Measurements from ENCODE around the gene PLEKHA6.

Gene PLEKHA6

DNA sequence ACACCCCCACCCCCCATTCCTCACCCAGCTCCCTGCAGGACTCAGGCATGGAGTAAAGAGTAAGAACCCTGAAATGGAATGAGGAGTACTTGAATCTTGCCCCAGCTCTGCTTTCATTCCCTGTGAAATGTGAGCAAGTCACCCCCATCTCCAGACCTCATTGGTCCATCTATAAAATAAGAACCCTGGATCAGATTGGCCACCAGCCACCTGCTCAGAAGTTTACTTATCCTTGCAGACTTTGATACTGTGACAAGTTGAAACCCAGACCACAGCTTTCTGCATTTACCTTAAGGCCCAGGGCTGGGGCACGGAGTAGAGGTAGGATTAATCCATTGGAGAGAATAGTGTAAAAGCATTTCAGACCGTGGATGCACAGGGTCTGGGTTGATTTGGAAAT, 165.6 kb downstream of the PLEKHA6 start:
- no peak for TF ChIP-seq ZNF274 (IDR thresholded peaks at IDR 0.05; ENCODE audit: low read depth, low read length)
- H3K4me3 ChIP-seq (ENCODE audit: low read length) = no peak overlapping the region

DNA sequence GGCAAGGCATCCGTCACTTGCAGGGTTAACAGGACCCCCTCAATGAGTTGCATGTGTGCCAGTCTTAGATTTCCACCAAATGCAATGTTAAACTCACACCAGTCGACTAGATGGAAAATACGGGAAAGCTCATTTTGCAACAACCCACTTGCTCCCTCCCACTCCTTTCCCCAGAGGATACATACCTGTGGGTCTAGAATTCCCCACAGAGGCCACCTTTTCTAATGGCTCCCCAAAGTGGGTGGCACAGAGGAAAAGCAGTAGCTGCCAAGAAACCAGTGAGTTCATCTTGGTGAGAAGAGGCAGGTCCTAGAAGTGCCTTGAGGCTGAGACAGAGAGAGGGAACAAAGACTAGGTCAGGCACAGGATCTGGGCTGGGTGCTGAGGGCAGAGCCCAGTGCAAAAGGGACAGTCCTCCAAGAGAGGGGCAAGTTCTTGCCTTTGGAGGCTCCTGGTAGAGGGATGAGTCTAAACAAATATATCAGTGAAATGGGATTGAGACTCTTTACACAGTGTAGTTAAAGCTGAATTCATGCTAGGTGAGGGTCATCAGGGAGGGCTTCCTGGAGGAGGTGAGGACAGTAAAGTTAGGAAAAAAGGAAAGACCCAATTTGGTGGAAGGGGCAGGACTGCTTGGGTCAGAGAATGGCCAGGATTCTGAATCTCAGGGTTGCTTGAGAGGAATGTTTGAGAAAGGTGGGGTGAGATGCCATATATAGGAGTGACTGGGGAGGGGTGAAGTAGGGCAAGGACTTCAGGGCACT, 167.0 kb downstream of the PLEKHA6 start:
- TF ChIP-seq ZNF274 (IDR thresholded peaks at IDR 0.05; ENCODE audit: low read depth, low read length) = no peak
- H3K4me3 ChIP-seq (ENCODE audit: low read length) = no peak overlapping the region

DNA sequence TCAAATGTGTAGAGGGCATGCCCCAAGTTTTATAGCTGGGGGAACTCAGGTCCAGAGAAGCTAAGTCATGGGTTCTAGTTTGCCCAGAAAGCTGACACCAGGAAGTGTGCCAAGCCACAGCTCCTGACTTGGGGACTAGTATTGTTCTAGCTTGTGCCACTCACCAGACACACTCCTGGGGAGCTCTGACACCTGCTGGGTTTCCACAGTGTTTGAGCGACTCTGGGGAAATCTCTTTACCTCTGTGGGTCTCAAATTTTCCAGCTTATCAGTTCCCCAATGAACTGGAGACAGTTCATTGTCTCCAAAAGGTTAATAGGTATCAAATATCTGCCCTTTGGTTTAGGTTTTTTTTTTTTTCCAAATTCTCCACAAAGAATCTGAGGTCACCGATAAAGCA, 167.7 kb downstream of the PLEKHA6 start:
- no peak for TF ChIP-seq ZNF274 (IDR thresholded peaks at IDR 0.05; ENCODE audit: low read depth, low read length)

GRCh38 chr1:204191456-204191855, 168.3 kb downstream of the PLEKHA6 start:
- H3K4me3 ChIP-seq (ENCODE audit: low read length) = no peak overlapping the region

More for the DNA sequence above, 167.7 kb downstream of the PLEKHA6 start:
- H3K4me3 ChIP-seq (ENCODE audit: low read length) = no peak overlapping the region

GRCh38 chr1:204190212-204191211, 169.2 kb downstream of the PLEKHA6 start:
- H3K4me3 ChIP-seq (ENCODE audit: low read length) = no peak overlapping the region
- TF ChIP-seq ZNF274 (IDR thresholded peaks at IDR 0.05; ENCODE audit: low read depth, low read length) = no peak

More at GRCh38 chr1:204191456-204191855, 168.3 kb downstream of the PLEKHA6 start:
- TF ChIP-seq ZNF274 (IDR thresholded peaks at IDR 0.05; ENCODE audit: low read depth, low read length) = no peak

DNA sequence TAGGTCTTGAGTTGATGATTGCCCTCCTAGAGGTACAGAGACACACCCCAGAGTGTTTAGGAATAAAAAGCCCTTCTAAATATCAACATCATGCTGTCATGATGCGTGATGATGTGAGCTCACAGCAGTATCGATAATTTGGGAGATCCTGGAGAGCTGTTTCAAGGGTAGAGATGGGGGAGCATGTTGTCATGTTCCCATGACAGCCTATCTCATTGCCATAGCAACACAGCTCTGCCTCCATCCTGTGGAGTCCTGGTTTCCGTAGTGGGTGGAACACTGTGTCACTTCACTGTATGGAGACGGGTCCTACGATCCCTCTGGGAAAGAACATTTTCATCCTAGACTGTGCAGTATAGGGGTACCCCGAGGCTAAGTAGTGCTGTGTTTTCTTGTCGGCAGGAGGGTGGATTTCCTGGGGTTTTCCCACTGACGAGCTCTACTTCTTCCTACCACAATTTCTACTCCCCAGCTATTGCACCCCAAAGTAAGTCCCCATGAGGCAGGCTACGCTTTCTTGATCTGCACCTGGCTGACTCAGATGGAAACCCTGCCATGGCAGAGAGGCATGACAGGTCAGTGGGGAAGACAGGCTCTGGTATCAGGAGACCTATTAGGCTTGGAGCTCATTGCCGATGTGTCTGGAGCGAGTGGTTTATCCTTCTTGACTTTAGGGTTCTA, 170.6 kb downstream of the PLEKHA6 start:
- H3K4me3 ChIP-seq (ENCODE audit: low read length) = no peak overlapping the region
- no peak for TF ChIP-seq ZNF274 (IDR thresholded peaks at IDR 0.05; ENCODE audit: low read depth, low read length)

GRCh38 chr1:204186597-204186996, 173.1 kb downstream of the PLEKHA6 start:
- no peak for TF ChIP-seq ZNF274 (IDR thresholded peaks at IDR 0.05; ENCODE audit: low read depth, low read length)
- no peak overlapping the region for H3K4me3 ChIP-seq (ENCODE audit: low read length)

DNA sequence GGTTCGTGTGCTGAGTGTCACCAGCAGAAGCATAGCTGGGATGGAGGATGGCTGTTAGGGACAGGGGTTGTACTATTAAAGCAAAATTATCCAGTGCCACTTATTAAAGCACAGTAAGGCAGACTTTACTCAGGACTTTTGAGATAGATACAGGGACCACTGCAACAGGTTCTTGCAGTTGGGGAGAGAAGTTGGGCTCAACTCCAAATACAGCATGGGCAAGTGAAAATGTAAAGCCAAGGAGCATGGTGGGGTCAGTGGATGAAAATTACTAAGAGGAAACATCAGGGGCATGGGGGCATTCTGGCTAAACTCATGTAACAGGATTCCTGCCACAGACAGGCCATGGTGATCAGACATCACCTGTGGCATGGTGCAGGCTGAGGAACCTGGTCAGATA, 178.6 kb downstream of the PLEKHA6 start:
- TF ChIP-seq ZNF274 (IDR thresholded peaks at IDR 0.05; ENCODE audit: low read depth, low read length) = no peak
- H3K4me3 ChIP-seq (ENCODE audit: low read length) = no peak overlapping the region

DNA sequence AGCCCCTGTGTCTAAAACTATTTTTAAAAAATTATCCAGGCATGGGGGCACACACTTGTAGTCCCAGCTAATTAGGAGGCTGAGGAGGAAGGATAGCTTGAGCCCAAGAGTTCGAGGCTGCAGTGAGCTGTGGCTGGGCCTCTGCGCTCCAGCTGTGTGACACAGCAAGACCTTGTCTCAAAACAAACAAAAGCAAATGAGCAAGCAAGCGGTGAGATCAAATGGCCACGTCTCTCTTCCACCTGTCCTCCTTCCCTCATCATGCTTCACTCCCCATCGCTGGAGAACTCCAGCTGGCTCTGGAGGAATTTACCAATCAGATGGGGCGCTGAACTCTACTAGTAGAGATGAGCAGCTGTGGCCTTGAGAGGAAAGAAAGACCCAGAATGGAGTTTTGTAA, 179.6 kb downstream of the PLEKHA6 start:
- no peak overlapping the region for H3K4me3 ChIP-seq (ENCODE audit: low read length)
- no peak for TF ChIP-seq ZNF274 (IDR thresholded peaks at IDR 0.05; ENCODE audit: low read depth, low read length)

- no peak for TF ChIP-seq ZNF274 (IDR thresholded peaks at IDR 0.05; ENCODE audit: low read depth, low read length)
These were observed 181.0 kb downstream of the PLEKHA6 start for GRCh38 chr1:204178487-204179281.

DNA sequence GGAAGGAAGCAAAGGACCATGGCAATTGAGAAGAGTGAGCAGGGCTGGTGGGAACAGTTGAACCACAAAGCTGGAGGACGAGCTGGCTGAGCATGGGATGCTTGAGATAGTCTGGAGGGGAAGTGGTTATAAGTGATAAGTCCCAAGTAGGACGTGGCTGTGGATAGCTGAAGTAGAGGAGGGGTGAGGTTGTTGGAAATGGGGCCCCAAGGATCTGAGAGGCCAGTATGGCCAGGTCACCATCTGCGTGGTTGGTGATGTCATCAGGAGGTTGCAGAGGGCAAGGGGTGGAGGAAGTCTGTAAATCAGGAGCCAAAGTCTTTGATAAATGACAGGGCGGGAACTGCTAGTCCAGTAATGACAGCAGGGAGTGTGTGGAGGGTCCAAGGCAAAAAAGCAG, 182.6 kb downstream of the PLEKHA6 start:
- TF ChIP-seq ZNF274 (IDR thresholded peaks at IDR 0.05; ENCODE audit: low read depth, low read length) = no peak
- no peak overlapping the region for H3K4me3 ChIP-seq (ENCODE audit: low read length)

More at GRCh38 chr1:204178487-204179281, 181.0 kb downstream of the PLEKHA6 start:
- no peak overlapping the region for H3K4me3 ChIP-seq (ENCODE audit: low read length)

GRCh38 chr1:204176049-204176448, 183.7 kb downstream of the PLEKHA6 start:
- TF ChIP-seq ZNF274 (IDR thresholded peaks at IDR 0.05; ENCODE audit: low read depth, low read length) = no peak
- no peak overlapping the region for H3K4me3 ChIP-seq (ENCODE audit: low read length)

DNA sequence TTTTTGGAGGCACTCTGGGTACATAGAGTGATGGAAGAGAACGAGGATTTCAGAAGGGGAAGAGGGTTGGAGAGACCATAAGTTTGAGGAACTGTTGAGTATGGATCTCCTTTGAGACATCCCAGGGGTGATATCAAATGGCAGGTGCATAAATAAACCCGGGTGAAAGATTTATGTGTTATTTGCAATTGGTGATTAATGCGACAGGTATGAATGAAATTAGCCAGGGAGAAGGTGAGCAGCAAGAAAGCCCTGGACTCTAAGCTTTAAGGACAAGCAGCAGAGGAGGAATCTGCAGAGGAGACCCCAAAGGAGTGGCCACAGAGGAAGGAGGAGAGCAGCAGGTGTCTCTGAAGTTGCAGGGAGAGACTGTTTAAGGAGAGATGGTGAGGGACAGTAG, 184.8 kb downstream of the PLEKHA6 start:
- H3K4me3 ChIP-seq (ENCODE audit: low read length) = no peak overlapping the region
- no peak for TF ChIP-seq ZNF274 (IDR thresholded peaks at IDR 0.05; ENCODE audit: low read depth, low read length)
